CD8-positive, alpha-beta memory T cell (primary cell): ENCODE data around the gene GBF1. TPM values are rescaled to one million over a fixed set of nuclear protein-coding genes. Genes with fewer than 3 reads are reported as not detected.
A peak's percentile ranks its signal among the peaks of the same experiment; 100 is the strongest.

ENCODE experiments used
- CTCF ChIA-PET: fragments of 350-600 bp; sonication (Branson Sonifier 250); formaldehyde crosslinking; loops from one replicate; lab custom pipeline; 2021; ENCODE audit warnings: antibody characterized with exemption; lab: Charles Lee
- POLR2A ChIA-PET: fragments of 350-600 bp; sonication (Branson Sonifier 250); formaldehyde crosslinking; loops from one replicate; lab custom pipeline; 2021; ENCODE audit warnings: antibody characterized with exemption; lab: Charles Lee
- DNase-seq, 5 donors: peaks; one replicate each; pipeline versions ENCODE4 v3.0.0 to v3.0.0-alpha.2; 2020 to 2022; ENCODE audit warnings: mixed read lengths in 1 of 5
- H3K27ac ChIP-seq: one replicate; pipeline ENCODE4 v1.7.0; 2013; ENCODE audit warnings: low read depth, mild to moderate bottlenecking, low read length, moderate library complexity
- H3K27me3 ChIP-seq: 2 replicates; pipeline ENCODE4 v1.7.0; 2013; ENCODE audit warnings: low read length, mild to moderate bottlenecking; ENCODE audit not compliant: insufficient read depth, poor library complexity, severe bottlenecking
- H3K36me3 ChIP-seq: 2 replicates; pipeline ENCODE4 v1.7.0; 2013; ENCODE audit warnings: mild to moderate bottlenecking, low read length, moderate library complexity; ENCODE audit not compliant: insufficient read depth
- H3K4me1 ChIP-seq: 2 replicates; pipeline ENCODE4 v1.7.0; 2013; ENCODE audit warnings: mild to moderate bottlenecking, low read length, moderate library complexity; ENCODE audit not compliant: insufficient read depth
- H3K4me3 ChIP-seq: 2 replicates; pipeline ENCODE4 v1.7.0; 2013; ENCODE audit warnings: mild to moderate bottlenecking, low read length
- H3K9me3 ChIP-seq: 2 replicates; pipeline ENCODE4 v1.7.0; 2013; ENCODE audit warnings: mild to moderate bottlenecking, low read length
- H3K27ac Mint-ChIP-seq, 8 donors: one replicate each; pipeline ENCODE4 v1.8.0; 2020 to 2021; ENCODE audit warnings: mixed read lengths in 8 of 8, mild to moderate bottlenecking in 6 of 8, inconsistent platforms in 3 of 8, moderate library complexity in 3 of 8
- H3K27me3 Mint-ChIP-seq, 2 donors: one replicate each; pipeline ENCODE4 v1.8.0; 2020 to 2021; ENCODE audit warnings: mixed read lengths in 2 of 2, mild to moderate bottlenecking in 1 of 2, moderate library complexity in 1 of 2
- H3K36me3 Mint-ChIP-seq, 3 donors: one replicate each; pipeline ENCODE4 v1.8.0; 2020 to 2021; ENCODE audit warnings: mixed read lengths in 3 of 3, inconsistent platforms in 1 of 3, mild to moderate bottlenecking in 1 of 3
- H3K4me1 Mint-ChIP-seq, 3 donors: one replicate each; pipeline ENCODE4 v1.8.0; 2020 to 2021; ENCODE audit warnings: mixed read lengths in 3 of 3, inconsistent platforms in 1 of 3, mild to moderate bottlenecking in 1 of 3
- H3K4me3 Mint-ChIP-seq, 7 donors: one replicate each; pipeline ENCODE4 v1.8.0; 2020 to 2021; ENCODE audit warnings: mixed read lengths in 7 of 7, mild to moderate bottlenecking in 6 of 7, moderate library complexity in 4 of 7, inconsistent platforms in 2 of 7
- H3K9me3 Mint-ChIP-seq, 5 donors: one replicate each; pipeline ENCODE4 v1.8.0; 2020 to 2022; ENCODE audit warnings: mixed read lengths in 5 of 5, mild to moderate bottlenecking in 3 of 5, moderate library complexity in 2 of 5, inconsistent platforms in 1 of 5
- polyA plus RNA-seq: library from polyadenylated mRNA; unstranded; fragments of 300-500 nt; fragmentation: Illumina TruSeq; gene quantifications from one replicate; pipeline ENCODE4 v1.2.3, GENCODE V29; 2021
- total RNA-seq, 2 experiments: library from RNA; stranded (reverse); gene quantifications; one replicate each; pipeline ENCODE4 v1.2.3, GENCODE V29; 2021

GBF1 gene
- total and polyA plus RNA-seq, 3 experiments from 2014 or later: 21.6 to 39.2 (median 38.7) TPM

GRCh38 chr10:102422545-102423129, 177.3 kb downstream of the GBF1 start:
- H3K36me3 ChIP-seq: peaks cover 7% of the 10 kb centered on the region
- Mint-ChIP-seq H3K4me3 (peak overlapping the region; percentile 84 to 99 (median 99)), H3K9me3 (no peaks in the 10 kb centered on the region), H3K36me3 (peaks cover 0 to 37% (median 0%) of the 10 kb centered on the region in 3 donors), H3K27ac (peak overlapping the region in 7 of 8 donors; percentile 23 to 89 (median 54)), H3K27me3 (peaks cover 7 to 11% of the 10 kb centered on the region in 2 donors), H3K4me1 (peaks cover 24 to 61% (median 36%) of the 10 kb centered on the region in 3 donors)
- DNase-seq: peak in 2 of 5 donors; percentile 33 to 66
- peak overlapping the region; percentile 95 for H3K4me3 ChIP-seq
- peaks cover 35% of the 10 kb centered on the region for H3K4me1 ChIP-seq
- peak overlapping the region; percentile 74 for H3K27ac ChIP-seq
- CTCF ChIA-PET: interaction anchor here (1.1 to 4.1 kb wide), 11 partner anchors 9 to 161 kb away, joined by 3 to 37 read pairs (median 4); partner anchors contain the start of genes C10orf95 and CUEDC2
- POLR2A ChIA-PET: interaction anchor here (0.7 to 5.6 kb wide), 4 partner anchors 10 to 28 kb away, joined by 9 to 45 read pairs (median 35); partner anchors contain the start of genes C10orf95, CUEDC2 and NFKB2
- H3K9me3 ChIP-seq: no peaks in the 10 kb centered on the region
- H3K27me3 ChIP-seq: peaks cover 2% of the 10 kb centered on the region

DNA sequence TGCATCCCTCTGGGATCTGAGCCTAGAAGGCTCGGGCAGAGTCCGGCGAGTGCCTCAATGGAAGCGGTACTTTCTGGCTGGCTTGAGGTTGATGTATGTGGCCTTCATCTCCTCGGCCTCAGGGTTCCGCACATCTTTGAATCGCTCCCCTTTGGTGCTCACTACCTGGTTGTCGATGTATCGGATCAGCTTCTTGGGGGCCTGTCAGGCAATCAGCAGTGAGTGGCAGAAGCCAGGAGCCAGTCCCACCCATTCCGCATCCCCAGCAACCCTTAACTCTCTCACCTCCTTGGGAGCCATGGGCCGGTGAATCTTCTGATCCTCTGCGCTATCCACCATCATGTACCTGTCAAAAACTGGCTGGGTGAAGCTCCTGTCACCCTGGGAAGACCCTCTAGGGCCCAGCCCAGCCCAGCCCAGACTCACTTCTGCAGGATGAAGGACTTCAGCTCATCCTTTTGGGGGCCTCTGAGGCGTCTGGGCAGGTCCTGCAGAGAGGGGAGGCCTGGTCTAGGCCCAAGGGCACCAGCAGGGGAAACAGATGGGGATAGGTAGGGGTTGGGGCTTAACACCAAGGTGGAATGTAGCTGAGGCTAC, 178.1 kb downstream of the GBF1 start:
- Histone ChIP-seq H3K9me3 (no peaks in the 10 kb centered on the region), H3K4me1 (peaks cover 35% of the 10 kb centered on the region), H3K4me3 (peak overlapping the region; percentile 95), H3K36me3 (peaks cover 7% of the 10 kb centered on the region), H3K27me3 (peaks cover 2% of the 10 kb centered on the region), H3K27ac (peak overlapping the region; percentile 74)
- POLR2A ChIA-PET: interaction anchor here (0.7 to 5.6 kb wide), 3 partner anchors 9 to 27 kb away, joined by 3 to 45 read pairs (median 40); partner anchors contain the start of genes C10orf95 and CUEDC2
- Mint-ChIP-seq H3K27ac (peak overlapping the region in 1 of 8 donors; percentile 89), H3K36me3 (peaks cover 0 to 37% (median 0%) of the 10 kb centered on the region in 3 donors), H3K9me3 (no peaks in the 10 kb centered on the region), H3K4me1 (peaks cover 24 to 56% (median 33%) of the 10 kb centered on the region in 3 donors), H3K27me3 (peaks cover 0 to 6% of the 10 kb centered on the region in 2 donors), H3K4me3 (peak overlapping the region in 4 of 7 donors; percentile 15 to 84 (median 46))
- CTCF ChIA-PET: interaction anchor here (1.1 to 4.1 kb wide), 10 partner anchors 9 to 160 kb away, joined by 3 to 37 read pairs (median 4); partner anchors contain the start of genes C10orf95 and CUEDC2
- no peak for DNase-seq

DNA sequence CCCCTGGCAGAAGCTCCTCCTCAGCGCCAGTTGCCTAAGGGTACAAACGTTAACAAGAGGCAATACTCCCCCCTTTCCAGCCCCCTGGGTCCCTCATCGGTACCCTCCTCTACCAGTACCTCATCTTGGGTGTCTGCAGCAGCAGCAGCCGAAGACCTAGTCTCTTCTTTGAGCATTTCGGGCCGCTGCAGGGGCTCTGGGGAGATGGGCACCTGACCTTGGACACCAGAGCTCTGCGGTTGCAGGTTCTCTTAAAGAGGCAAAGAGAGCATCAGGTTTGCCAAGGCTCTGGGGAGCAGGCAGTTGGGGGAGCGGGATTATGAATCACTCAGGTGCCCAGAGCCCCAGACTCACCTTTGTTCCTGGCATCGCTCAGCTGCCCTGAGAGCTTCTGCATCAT, 178.8 kb downstream of the GBF1 start:
- Histone ChIP-seq H3K27ac (no peak overlapping the region), H3K4me1 (peaks cover 31% of the 10 kb centered on the region), H3K27me3 (peaks cover under 1% of the 10 kb centered on the region), H3K36me3 (peaks cover 7% of the 10 kb centered on the region), H3K9me3 (no peaks in the 10 kb centered on the region), H3K4me3 (no peak overlapping the region)
- Mint-ChIP-seq H3K4me1 (peaks cover 20 to 53% (median 30%) of the 10 kb centered on the region in 3 donors), H3K27me3 (peaks cover 0 to 6% of the 10 kb centered on the region in 2 donors), H3K36me3 (peaks cover 0 to 37% (median 0%) of the 10 kb centered on the region in 3 donors), H3K4me3 (peak overlapping the region in 4 of 7 donors; percentile 15 to 77 (median 61)), H3K27ac (peak overlapping the region in 1 of 8 donors; percentile 85), H3K9me3 (no peaks in the 10 kb centered on the region)
- POLR2A ChIA-PET: interaction anchor here (0.6 to 5.6 kb wide), 4 partner anchors 9 to 151 kb away, joined by 3 to 45 read pairs (median 22); partner anchors contain the start of genes C10orf95 and CUEDC2
- CTCF ChIA-PET: interaction anchor here (1.1 to 2.1 kb wide), 5 partner anchors 8 to 159 kb away, joined by 3 to 6 read pairs (median 4); partner anchors contain the start of genes C10orf95 and CUEDC2
- DNase-seq: no peak

DNA sequence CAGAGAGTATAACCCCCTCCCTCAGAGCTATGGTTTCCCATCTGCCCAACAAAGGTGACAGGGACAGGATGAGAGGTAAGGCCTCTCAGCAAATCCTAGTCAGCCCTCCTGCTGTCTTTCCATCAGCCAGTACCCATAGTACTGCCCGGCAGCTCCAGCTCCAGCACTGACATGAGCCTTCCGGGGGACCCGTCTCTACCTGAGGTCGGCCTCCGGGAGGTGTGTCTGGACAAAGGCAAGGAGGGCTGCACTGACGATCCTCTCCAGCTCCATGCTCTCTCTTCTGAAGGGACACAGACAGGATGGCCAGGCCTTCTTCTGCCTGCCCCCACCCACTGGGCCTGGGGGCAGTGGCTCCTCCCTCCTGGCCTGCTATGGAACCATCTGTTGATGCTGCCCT, 179.6 kb downstream of the GBF1 start:
- no peaks in the 10 kb centered on the region for H3K27me3 ChIP-seq
- CTCF ChIA-PET: interaction anchor here (1.1 to 1.6 kb wide), 2 partner anchors 7 to 11 kb away, joined by 3 to 6 read pairs; partner anchors contain the start of gene CUEDC2
- Mint-ChIP-seq H3K27ac (no peak overlapping the region), H3K4me1 (peaks cover 15 to 45% (median 26%) of the 10 kb centered on the region in 3 donors), H3K27me3 (peaks cover 0 to 4% of the 10 kb centered on the region in 2 donors), H3K36me3 (peaks cover 0 to 37% (median 0%) of the 10 kb centered on the region in 3 donors), H3K4me3 (peak overlapping the region in 2 of 7 donors; percentile 36 to 74), H3K9me3 (no peaks in the 10 kb centered on the region)
- H3K4me1 ChIP-seq: peaks cover 24% of the 10 kb centered on the region
- no peak overlapping the region for H3K27ac ChIP-seq
- DNase-seq: no peak
- peaks cover 7% of the 10 kb centered on the region for H3K36me3 ChIP-seq
- POLR2A ChIA-PET: interaction anchor here (5.6 kb wide), 1 partner anchor 25 kb away, joined by 40 read pairs; the partner anchor contains the start of gene C10orf95
- no peaks in the 10 kb centered on the region for H3K9me3 ChIP-seq
- H3K4me3 ChIP-seq: no peak overlapping the region

GRCh38 chr10:102425444-102425843, 180.1 kb downstream of the GBF1 start:
- H3K27me3 Mint-ChIP-seq: peaks cover 0 to 4% of the 10 kb centered on the region in 2 donors
- DNase-seq: no peak
- ChIA-PET CTCF (interaction anchor here (1.1 kb wide), 1 partner anchor 10 kb away, joined by 3 read pairs; no protein-coding TSS in a partner anchor), POLR2A (interaction anchor here (5.6 kb wide), 1 partner anchor 25 kb away, joined by 40 read pairs; the partner anchor contains the start of gene C10orf95)
- H3K27ac Mint-ChIP-seq: peak overlapping the region in 2 of 8 donors; percentile 69 to 78
- Histone ChIP-seq H3K9me3 (no peaks in the 10 kb centered on the region), H3K36me3 (peaks cover 7% of the 10 kb centered on the region), H3K27me3 (no peaks in the 10 kb centered on the region), H3K4me1 (peaks cover 18% of the 10 kb centered on the region), H3K27ac (no peak overlapping the region), H3K4me3 (no peak overlapping the region)
- peaks cover 10 to 40% (median 20%) of the 10 kb centered on the region in 3 donors for H3K4me1 Mint-ChIP-seq
- peaks cover 0 to 37% (median 0%) of the 10 kb centered on the region in 3 donors for H3K36me3 Mint-ChIP-seq
- H3K9me3 Mint-ChIP-seq: no peaks in the 10 kb centered on the region
- peak overlapping the region in 1 of 7 donors; percentile 87 for H3K4me3 Mint-ChIP-seq

GRCh38 chr10:102426803-102427287, 181.5 kb downstream of the GBF1 start:
- Mint-ChIP-seq H3K4me1 (peaks cover 10 to 41% (median 19%) of the 10 kb centered on the region in 3 donors), H3K36me3 (peaks cover 0 to 30% (median 0%) of the 10 kb centered on the region in 3 donors), H3K27me3 (no peaks in the 10 kb centered on the region), H3K4me3 (peak overlapping the region in 1 of 7 donors; percentile 87), H3K27ac (peak overlapping the region in 1 of 8 donors; percentile 51), H3K9me3 (no peaks in the 10 kb centered on the region)
- Histone ChIP-seq H3K36me3 (peaks cover 7% of the 10 kb centered on the region), H3K27ac (no peak overlapping the region), H3K27me3 (no peaks in the 10 kb centered on the region), H3K9me3 (no peaks in the 10 kb centered on the region), H3K4me1 (peaks cover 23% of the 10 kb centered on the region), H3K4me3 (no peak overlapping the region)
- no peak for DNase-seq
- CTCF ChIA-PET: interaction anchor here (0.9 to 1.2 kb wide), 3 partner anchors 32 to 77 kb away, joined by 3 to 4 read pairs (median 4); partner anchors contain the start of gene SUFU
- POLR2A ChIA-PET: no interaction called here

- Histone ChIP-seq H3K27ac (no peak overlapping the region), H3K27me3 (no peaks in the 10 kb centered on the region), H3K9me3 (no peaks in the 10 kb centered on the region), H3K36me3 (no peaks in the 10 kb centered on the region), H3K4me1 (peaks cover 25% of the 10 kb centered on the region), H3K4me3 (no peak overlapping the region)
- no peak for DNase-seq
- Mint-ChIP-seq H3K4me3 (peak overlapping the region in 1 of 7 donors; percentile 50), H3K27ac (no peak overlapping the region), H3K4me1 (peaks cover 20 to 38% (median 21%) of the 10 kb centered on the region in 3 donors), H3K27me3 (peaks cover 0 to 4% of the 10 kb centered on the region in 2 donors), H3K9me3 (no peaks in the 10 kb centered on the region), H3K36me3 (peaks cover 0 to 19% (median 0%) of the 10 kb centered on the region in 3 donors)
- POLR2A ChIA-PET: no interaction called here
- CTCF ChIA-PET: interaction anchor here (1.6 kb wide), 1 partner anchor 9 kb away, joined by 6 read pairs; the partner anchor contains the start of gene FBXL15
These were observed 184.1 kb downstream of the GBF1 start for GRCh38 chr10:102429468-102429867.
